Left lung (tissue), 10 donors: ENCODE results near the gene IARS2. TPM values are rescaled to one million over a fixed set of nuclear protein-coding genes. Genes with fewer than 3 reads are reported as not detected.

Experiments
- ATAC-seq: fragments of 200-7000 bp; cut with Tn5 transposase; one replicate; pipeline ENCODE4 v1.9.1; 2020; ENCODE audit warnings: moderate library complexity
- DNase-seq, 4 donors: peaks; one replicate each; pipeline ENCODE4 v3.0.0-alpha.2; 2013 to 2020
- H3K27ac ChIP-seq, 2 donors: fragments of 200-600 bp; sonication (generic) in 1 of 2; one replicate each; pipeline versions ENCODE4 v1.5.0 to v1.8.0; 2020 to 2021
- H3K27me3 ChIP-seq, 2 donors: fragments of 200-600 bp; sonication (generic) in 1 of 2; one replicate each; pipeline versions ENCODE4 v1.5.0 to v1.8.0; 2020 to 2021
- H3K36me3 ChIP-seq, 2 donors: fragments of 200-600 bp; sonication (generic) in 1 of 2; one replicate each; pipeline versions ENCODE4 v1.5.0 to v1.8.0; 2020 to 2021
- H3K4me1 ChIP-seq, 2 donors: fragments of 200-600 bp; one replicate each; pipeline ENCODE4 v1.8.0; 2021
- H3K4me3 ChIP-seq, 2 donors: fragments of 200-600 bp; sonication (generic) in 1 of 2; one replicate each; pipeline versions ENCODE4 v1.5.0 to v1.8.0; 2020 to 2021; ENCODE audit warnings: mild to moderate bottlenecking in 1 of 2
- H3K9me3 ChIP-seq, 2 donors: fragments of 200-600 bp; sonication (generic) in 1 of 2; one replicate each; pipeline versions ENCODE4 v1.5.0 to v1.8.0; 2020 to 2021
- intact Hi-C, 2 donors: fragments of 100-400 bp; cut with DNase I; formaldehyde crosslinking; loops; one replicate each; pipeline versions ENCODE4 v1.11.2 to v1.14.2; 2022
- polyA plus RNA-seq, 6 donors: library from polyadenylated mRNA; unstranded; fragments of 120-200 nt; gene quantifications; one replicate each; pipeline ENCODE4 v1.2.1, GENCODE V29; 2013; ENCODE audit not compliant: insufficient read length in 6 of 6
- total RNA-seq, 2 donors: library from RNA; stranded (reverse); fragmentation: NEBNext Ultra II Directional; extraction: Animal tissue kit (Norgen Biotek cat#: 25700); gene quantifications; one replicate each; pipeline ENCODE4 v1.2.1, GENCODE V29; 2021
- TF ChIP-seq, protein P1 (sequence below), 2 donors: fragments of 200-600 bp; sonication (generic) in 1 of 2; IDR thresholded peaks; one replicate each; pipeline versions ENCODE4 v1.5.0 to v1.8.0; 2021; ENCODE audit warnings: antibody characterized with exemption in 2 of 2
- donor health status: DM: no; HTN: yes; CAD: no.
- donor health status: DM: no; HTN: no; CAD: no.

IARS2 gene
- total and polyA plus RNA-seq, 8 donors, result 60.3 to 86.3 (median 72.9) TPM

DNA sequence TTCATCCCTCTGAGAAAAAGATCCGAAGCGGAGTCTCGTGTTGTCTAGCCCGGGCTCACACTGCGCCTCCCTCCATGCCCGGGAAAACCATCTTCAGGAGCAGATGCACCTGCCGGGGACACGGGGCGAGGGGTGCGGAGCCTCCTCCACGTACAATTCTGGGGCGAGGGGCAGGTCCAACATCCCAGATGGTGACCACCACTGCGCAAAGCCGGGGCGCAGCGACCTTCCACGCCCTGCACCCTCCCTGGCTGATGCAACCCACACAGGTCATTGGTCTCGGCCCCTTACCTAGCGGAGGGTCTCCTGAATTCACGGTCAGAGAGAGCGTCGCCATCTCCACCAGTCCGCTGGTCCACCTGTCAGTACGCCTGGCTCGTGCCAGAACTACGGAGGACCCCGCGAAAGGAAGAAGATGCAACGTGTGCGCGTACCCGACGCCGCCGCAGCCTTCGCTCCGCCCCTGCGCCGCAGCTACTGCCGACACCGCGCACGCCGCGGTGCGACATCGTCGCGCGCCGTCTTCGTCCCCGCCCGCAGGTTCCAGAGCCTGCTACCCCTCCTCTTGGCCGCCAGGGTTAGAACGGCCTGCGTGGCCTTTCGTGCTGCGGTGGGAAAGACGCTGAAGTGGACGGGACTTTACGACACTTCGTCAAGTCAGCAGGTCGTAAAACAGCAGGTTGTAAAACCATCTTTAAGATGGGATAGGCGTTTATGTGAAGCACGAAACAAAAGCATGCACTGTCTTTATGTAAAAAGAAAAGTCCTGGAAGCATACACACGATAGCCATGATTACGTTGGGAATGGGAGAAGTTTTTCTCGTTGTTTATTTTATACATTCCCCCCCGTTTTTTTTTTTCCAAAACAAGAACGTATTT is 47.6 kb upstream of the IARS2 start, which contains the start of gene EPRS1:
Gene EPRS1, minus strand, starts transcription at position 454 of the 879 bp plus-strand sequence. Its CDS starts 117 bp downstream, at position 337.
- Histone ChIP-seq H3K36me3 (peaks cover 0 to 8% of the 10 kb centered on the region in 2 donors), H3K4me1 (peaks cover 9 to 27% of the 10 kb centered on the region in 2 donors), H3K4me3 (peak within 1 kb of the TSS; percentile 88 to 91), H3K9me3 (no peaks in the 10 kb centered on the region), H3K27me3 (no peaks in the 10 kb centered on the region), H3K27ac (peak within 1 kb of the TSS; percentile 77 to 88)
- ATAC-seq, result peak; percentile 100
- TF ChIP-seq, protein P1, sequence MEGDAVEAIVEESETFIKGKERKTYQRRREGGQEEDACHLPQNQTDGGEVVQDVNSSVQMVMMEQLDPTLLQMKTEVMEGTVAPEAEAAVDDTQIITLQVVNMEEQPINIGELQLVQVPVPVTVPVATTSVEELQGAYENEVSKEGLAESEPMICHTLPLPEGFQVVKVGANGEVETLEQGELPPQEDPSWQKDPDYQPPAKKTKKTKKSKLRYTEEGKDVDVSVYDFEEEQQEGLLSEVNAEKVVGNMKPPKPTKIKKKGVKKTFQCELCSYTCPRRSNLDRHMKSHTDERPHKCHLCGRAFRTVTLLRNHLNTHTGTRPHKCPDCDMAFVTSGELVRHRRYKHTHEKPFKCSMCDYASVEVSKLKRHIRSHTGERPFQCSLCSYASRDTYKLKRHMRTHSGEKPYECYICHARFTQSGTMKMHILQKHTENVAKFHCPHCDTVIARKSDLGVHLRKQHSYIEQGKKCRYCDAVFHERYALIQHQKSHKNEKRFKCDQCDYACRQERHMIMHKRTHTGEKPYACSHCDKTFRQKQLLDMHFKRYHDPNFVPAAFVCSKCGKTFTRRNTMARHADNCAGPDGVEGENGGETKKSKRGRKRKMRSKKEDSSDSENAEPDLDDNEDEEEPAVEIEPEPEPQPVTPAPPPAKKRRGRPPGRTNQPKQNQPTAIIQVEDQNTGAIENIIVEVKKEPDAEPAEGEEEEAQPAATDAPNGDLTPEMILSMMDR (IDR thresholded peaks at IDR 0.05), result peak; percentile 55 to 94
- peak; percentile 89 to 98 (median 96) for DNase-seq
- intact Hi-C loops, result no loop called here

DNA sequence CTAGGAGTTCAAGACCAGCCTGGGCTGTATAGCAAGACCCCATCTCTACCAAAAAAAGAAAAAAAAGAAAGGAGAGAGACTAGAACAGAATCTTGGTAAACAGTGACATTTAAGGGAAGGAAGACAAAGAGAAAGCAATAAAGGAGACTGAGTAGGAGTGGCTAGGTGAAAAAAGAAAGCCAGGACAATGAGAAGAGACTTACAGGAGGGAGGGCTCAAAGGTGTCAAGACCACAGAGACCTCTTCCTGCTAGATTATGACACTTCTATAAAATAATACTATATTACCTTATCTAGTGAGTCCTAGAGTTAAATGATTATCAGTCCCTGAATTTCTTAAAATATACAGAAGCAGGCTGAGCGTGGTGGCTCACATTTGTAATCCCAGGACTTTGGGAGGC is 37.6 kb upstream of the IARS2 start:
- TF ChIP-seq, protein P1 (IDR thresholded peaks at IDR 0.05), result no peak
- DNase-seq, result no peak
- H3K27ac ChIP-seq, result no peak overlapping the region
- H3K9me3 ChIP-seq, result no peaks in the 10 kb centered on the region
- intact Hi-C loops, result no loop called here
- ATAC-seq, result no peak
- no peak overlapping the region for H3K4me3 ChIP-seq
- no peaks in the 10 kb centered on the region for H3K27me3 ChIP-seq
- H3K4me1 ChIP-seq, result no peaks in the 10 kb centered on the region
- peaks cover 0 to 30% of the 10 kb centered on the region in 2 donors for H3K36me3 ChIP-seq

DNA sequence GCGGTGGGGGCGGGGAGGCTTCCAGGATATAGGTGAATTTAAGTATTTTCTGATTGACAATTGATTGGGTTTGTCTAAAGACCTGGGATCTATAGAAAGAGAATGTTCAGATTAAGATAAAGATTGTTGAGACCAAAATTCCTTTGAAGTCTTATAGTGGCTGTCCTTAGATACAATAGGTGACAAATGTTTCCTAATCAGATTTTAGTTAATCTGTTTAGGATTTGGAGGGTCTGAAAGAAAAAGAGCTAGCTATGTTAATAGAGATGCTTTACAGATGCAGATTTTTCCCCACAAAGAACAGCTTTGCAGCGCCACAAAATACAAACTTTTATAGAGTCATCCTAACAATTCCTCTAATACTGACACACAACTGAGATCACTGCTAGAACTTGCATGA is 33.1 kb upstream of the IARS2 start:
- ATAC-seq (no peak), DNase-seq (no peak)
- TF ChIP-seq, protein P1 (IDR thresholded peaks at IDR 0.05), result no peak
- Histone ChIP-seq H3K27ac (no peak overlapping the region), H3K36me3 (peaks cover 0 to 56% of the 10 kb centered on the region in 2 donors), H3K27me3 (no peaks in the 10 kb centered on the region), H3K4me3 (no peak overlapping the region), H3K4me1 (no peaks in the 10 kb centered on the region), H3K9me3 (no peaks in the 10 kb centered on the region)
- intact Hi-C loops, result no loop called here

DNA sequence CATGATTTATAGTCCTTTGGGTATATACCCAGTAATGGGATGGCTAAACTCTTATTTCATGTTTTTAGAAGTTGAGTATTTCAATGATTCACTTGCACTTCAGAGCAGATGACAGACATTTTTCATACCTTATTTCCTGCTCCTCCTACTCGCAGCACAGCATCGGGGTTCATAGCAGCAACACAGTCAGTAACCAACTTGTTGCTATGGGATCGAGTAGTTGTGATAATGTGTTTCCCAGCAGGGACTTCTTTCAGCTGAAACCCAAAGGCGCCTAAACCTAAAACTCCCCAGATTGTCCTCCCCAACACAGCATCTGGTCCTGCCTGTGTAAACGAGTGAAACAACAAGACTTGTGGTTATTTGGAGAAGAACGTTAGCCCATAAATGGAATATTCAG is 31.3 kb upstream of the IARS2 start:
- ATAC-seq, result no peak
- peaks cover 0 to 63% of the 10 kb centered on the region in 2 donors for H3K36me3 ChIP-seq

More for the DNA sequence above, 31.3 kb upstream of the IARS2 start:
- no peak overlapping the region for H3K4me3 ChIP-seq
- no peak for DNase-seq
- H3K27ac ChIP-seq, result no peak overlapping the region
- H3K9me3 ChIP-seq, result no peaks in the 10 kb centered on the region
- no peaks in the 10 kb centered on the region for H3K27me3 ChIP-seq
- TF ChIP-seq, protein P1 (IDR thresholded peaks at IDR 0.05), result no peak
- no peaks in the 10 kb centered on the region for H3K4me1 ChIP-seq
- intact Hi-C loops, result no loop called here
